ENCODE results near the gene GNAI1.
"Not testable (repeated sequence)": the region's sequence is repeated elsewhere in the genome, so short reads cannot be mapped to it uniquely, and the experiment has no call there.

DNA sequence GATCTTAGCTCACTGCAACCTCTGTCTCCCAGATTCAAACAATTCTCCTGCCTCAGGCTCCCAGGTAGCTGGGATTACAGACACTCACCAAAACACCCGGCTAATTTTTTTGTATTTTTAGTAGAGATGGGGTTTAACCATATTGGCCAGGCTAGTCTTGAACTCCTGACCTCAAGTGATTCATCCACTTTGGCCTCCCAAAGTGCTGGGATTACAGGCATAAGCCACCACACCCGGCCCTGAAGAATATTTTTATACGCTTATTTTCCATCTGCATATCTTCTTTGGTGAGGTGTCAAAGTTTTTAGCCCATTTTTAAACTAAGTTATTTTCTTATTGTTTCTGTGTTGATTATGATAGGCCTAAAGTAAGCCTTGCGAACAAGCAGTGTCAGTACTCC, 23.1 kb downstream of the GNAI1 start:
- TF ChIP-seq, protein P1, sequence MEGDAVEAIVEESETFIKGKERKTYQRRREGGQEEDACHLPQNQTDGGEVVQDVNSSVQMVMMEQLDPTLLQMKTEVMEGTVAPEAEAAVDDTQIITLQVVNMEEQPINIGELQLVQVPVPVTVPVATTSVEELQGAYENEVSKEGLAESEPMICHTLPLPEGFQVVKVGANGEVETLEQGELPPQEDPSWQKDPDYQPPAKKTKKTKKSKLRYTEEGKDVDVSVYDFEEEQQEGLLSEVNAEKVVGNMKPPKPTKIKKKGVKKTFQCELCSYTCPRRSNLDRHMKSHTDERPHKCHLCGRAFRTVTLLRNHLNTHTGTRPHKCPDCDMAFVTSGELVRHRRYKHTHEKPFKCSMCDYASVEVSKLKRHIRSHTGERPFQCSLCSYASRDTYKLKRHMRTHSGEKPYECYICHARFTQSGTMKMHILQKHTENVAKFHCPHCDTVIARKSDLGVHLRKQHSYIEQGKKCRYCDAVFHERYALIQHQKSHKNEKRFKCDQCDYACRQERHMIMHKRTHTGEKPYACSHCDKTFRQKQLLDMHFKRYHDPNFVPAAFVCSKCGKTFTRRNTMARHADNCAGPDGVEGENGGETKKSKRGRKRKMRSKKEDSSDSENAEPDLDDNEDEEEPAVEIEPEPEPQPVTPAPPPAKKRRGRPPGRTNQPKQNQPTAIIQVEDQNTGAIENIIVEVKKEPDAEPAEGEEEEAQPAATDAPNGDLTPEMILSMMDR (conservative IDR thresholded peaks at IDR 0.05; ENCODE audit: low read depth, low read length), result not testable (repeated sequence)
- TF ChIP-seq EZH2 (IDR thresholded peaks at IDR 0.05; ENCODE audit: borderline replicate concordance, low read depth, low read length, poor library complexity, severe bottlenecking), result not testable (repeated sequence)

Measured in A673 (cell line).